RKO (cell line): ENCODE results near the gene SLC25A21.

Experiments
- DNase-seq: peaks from one replicate; pipeline ENCODE4 v3.0.0-alpha.2; 2016; ENCODE audit warnings: low spot score

The SLC25A21 gene

GRCh38 chr14:37143475-37143874 is 28.9 kb downstream of the SLC25A21 start:
- DNase-seq, result no peak

- DNase-seq, result no peak
Measured at GRCh38 chr14:37142835-37143401, 29.5 kb downstream of the SLC25A21 start.

- DNase-seq, result no peak
Measured at GRCh38 chr14:37140176-37140575, 32.2 kb downstream of the SLC25A21 start.

- DNase-seq, result no peak
Measured at GRCh38 chr14:37139710-37140109, 32.7 kb downstream of the SLC25A21 start.

- DNase-seq, result no peak
Measured at GRCh38 chr14:37138898-37139297, 33.5 kb downstream of the SLC25A21 start.

GRCh38 chr14:37133284-37133913 is 39.0 kb downstream of the SLC25A21 start:
- no peak for DNase-seq

GRCh38 chr14:37131205-37131604 is 41.2 kb downstream of the SLC25A21 start:
- no peak for DNase-seq

- no peak for DNase-seq
Measured at GRCh38 chr14:37129047-37129446, 43.4 kb downstream of the SLC25A21 start.

GRCh38 chr14:37124614-37125013 is 47.8 kb downstream of the SLC25A21 start:
- DNase-seq, result no peak

- no peak for DNase-seq
Measured at GRCh38 chr14:37122919-37123639, 49.3 kb downstream of the SLC25A21 start.

- DNase-seq, result peak; percentile 37
Measured at GRCh38 chr14:37122288-37122687, 50.1 kb downstream of the SLC25A21 start.

- DNase-seq, result no peak
Measured at GRCh38 chr14:37118673-37119366, 53.6 kb downstream of the SLC25A21 start.

GRCh38 chr14:37116933-37117849 is 55.2 kb downstream of the SLC25A21 start:
- DNase-seq, result peak; percentile 18

GRCh38 chr14:37115406-37115805 is 57.0 kb downstream of the SLC25A21 start:
- no peak for DNase-seq

- DNase-seq, result no peak
Measured at GRCh38 chr14:37114559-37114958, 57.8 kb downstream of the SLC25A21 start.

GRCh38 chr14:37114002-37114401 is 58.4 kb downstream of the SLC25A21 start:
- no peak for DNase-seq

GRCh38 chr14:37098132-37098531 is 74.3 kb downstream of the SLC25A21 start:
- no peak for DNase-seq

GRCh38 chr14:37094502-37094901 is 77.9 kb downstream of the SLC25A21 start:
- no peak for DNase-seq

- no peak for DNase-seq
Measured at GRCh38 chr14:37093364-37093763, 79.0 kb downstream of the SLC25A21 start.

GRCh38 chr14:37091651-37092050 is 80.8 kb downstream of the SLC25A21 start:
- no peak for DNase-seq

GRCh38 chr14:37090026-37090425 is 82.4 kb downstream of the SLC25A21 start:
- DNase-seq, result no peak

GRCh38 chr14:37089410-37089809 is 83.0 kb downstream of the SLC25A21 start:
- DNase-seq, result no peak
